Bronchial epithelial cell (primary cell): ENCODE data around the gene AJUBA. TPM values are rescaled to one million over a fixed set of nuclear protein-coding genes. Genes with fewer than 3 reads are reported as not detected.

Experiments
- DNase-seq: peaks from one replicate; pipeline ENCODE4 v3.0.0-alpha.2; 2010; ENCODE audit warnings: low read depth
- FAIRE-seq: peaks from 2 replicates; lab custom pipeline; 2011; peaks lifted over from hg19 to GRCh38; lab: Jason Lieb, UNC
- H3K27me3 ChIP-seq: 2 replicates; pipeline ENCODE4 v1.5.1; 2011; ENCODE audit warnings: low read length; ENCODE audit not compliant: control insufficient read depth, insufficient read depth
- H3K36me3 ChIP-seq: 2 replicates; pipeline ENCODE4 v1.5.1; 2011; ENCODE audit warnings: low read length; ENCODE audit not compliant: control insufficient read depth, insufficient read depth
- H3K4me3 ChIP-seq: 2 replicates; pipeline ENCODE4 v1.5.1; 2011; ENCODE audit warnings: mild to moderate bottlenecking, low read depth, low read length, control low read depth
- total RNA-seq: library from RNA; depleted of rRNA; stranded (reverse); fragments of >200 nt; gene quantifications from 2 replicates; pipeline ENCODE4 v1.2.1, GENCODE V29; 2014
- TF ChIP-seq, protein P1 (sequence below): IDR thresholded peaks from 2 replicates; pipeline ENCODE4 v1.5.1; 2011; ENCODE audit warnings: mild to moderate bottlenecking, moderate library complexity, low read length, control low read depth, inconsistent platforms; ENCODE audit not compliant: insufficient read depth, severe bottlenecking

Gene AJUBA
- total RNA-seq, 1 donor from 2014 or later = 223 TPM

DNA sequence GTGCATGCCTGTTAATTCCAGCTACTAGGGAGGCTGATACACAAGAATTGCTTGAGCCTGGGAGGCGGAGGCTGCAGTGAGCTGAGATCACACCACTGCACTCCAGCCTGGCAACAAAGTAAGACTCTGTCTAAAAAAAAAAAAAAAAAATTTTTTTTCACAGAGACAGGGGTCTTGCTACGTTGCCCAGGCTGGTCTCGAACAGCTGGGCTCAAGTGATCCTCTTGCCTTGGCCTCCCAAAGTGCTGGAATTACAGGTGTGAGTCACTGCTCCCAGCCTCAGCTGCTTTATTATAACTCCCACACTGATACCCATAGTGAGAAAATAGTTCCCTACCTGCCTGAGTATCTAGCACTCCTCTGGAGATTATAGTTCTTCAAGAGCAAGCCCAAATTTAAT, 36.7 kb downstream of the AJUBA start:
- no peak overlapping the region for H3K4me3 ChIP-seq
- DNase-seq = no peak
- H3K36me3 ChIP-seq = peaks cover 8% of the 10 kb centered on the region
- FAIRE-seq = no peak
- no peaks in the 10 kb centered on the region for H3K27me3 ChIP-seq
- TF ChIP-seq, protein P1, sequence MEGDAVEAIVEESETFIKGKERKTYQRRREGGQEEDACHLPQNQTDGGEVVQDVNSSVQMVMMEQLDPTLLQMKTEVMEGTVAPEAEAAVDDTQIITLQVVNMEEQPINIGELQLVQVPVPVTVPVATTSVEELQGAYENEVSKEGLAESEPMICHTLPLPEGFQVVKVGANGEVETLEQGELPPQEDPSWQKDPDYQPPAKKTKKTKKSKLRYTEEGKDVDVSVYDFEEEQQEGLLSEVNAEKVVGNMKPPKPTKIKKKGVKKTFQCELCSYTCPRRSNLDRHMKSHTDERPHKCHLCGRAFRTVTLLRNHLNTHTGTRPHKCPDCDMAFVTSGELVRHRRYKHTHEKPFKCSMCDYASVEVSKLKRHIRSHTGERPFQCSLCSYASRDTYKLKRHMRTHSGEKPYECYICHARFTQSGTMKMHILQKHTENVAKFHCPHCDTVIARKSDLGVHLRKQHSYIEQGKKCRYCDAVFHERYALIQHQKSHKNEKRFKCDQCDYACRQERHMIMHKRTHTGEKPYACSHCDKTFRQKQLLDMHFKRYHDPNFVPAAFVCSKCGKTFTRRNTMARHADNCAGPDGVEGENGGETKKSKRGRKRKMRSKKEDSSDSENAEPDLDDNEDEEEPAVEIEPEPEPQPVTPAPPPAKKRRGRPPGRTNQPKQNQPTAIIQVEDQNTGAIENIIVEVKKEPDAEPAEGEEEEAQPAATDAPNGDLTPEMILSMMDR = no peak

DNA sequence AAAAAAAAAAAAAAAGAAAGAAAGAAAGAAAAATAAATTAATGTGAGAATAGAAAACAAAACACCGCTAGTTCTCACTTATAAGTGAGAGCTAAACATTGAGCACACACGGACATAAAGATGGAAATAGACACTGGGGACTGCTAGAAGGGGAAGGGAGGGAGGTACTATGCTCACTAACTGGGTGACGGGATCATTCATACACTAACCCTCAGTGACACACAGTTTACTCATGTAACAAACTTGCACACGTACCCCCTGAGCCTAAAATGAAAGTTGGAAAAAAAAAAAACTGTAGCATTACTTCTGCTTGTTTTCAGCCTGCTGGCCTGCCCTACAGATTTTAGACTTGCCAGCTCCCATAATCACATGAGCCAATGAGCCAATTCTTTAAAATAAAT, 42.7 kb downstream of the AJUBA start:
- no peak overlapping the region for H3K4me3 ChIP-seq
- TF ChIP-seq, protein P1 = no peak
- FAIRE-seq (no peak), DNase-seq (peak; percentile 49)
- H3K27me3 ChIP-seq = no peaks in the 10 kb centered on the region
- H3K36me3 ChIP-seq = peaks cover 2% of the 10 kb centered on the region

DNA sequence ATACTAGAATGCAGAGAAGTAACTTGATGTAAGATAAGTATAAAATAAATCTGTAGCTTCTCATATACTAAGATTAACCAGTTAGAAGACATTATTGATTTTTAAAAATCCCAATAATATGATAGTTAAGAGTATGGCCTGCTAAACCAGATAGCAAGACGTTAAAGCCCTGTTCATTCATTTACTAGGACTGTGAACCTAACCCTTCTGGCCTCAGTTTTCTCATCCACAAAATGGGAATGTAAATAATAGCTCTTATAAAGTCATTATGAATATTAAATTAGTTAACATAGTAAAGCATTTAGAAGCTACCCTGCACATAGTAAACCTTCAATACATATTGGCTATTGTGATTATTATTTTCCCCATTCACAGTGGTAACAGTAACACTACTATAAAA, 47.2 kb downstream of the AJUBA start:
- FAIRE-seq = no peak
- no peaks in the 10 kb centered on the region for H3K36me3 ChIP-seq
- no peak for DNase-seq
- H3K27me3 ChIP-seq = no peaks in the 10 kb centered on the region
- no peak overlapping the region for H3K4me3 ChIP-seq
- TF ChIP-seq, protein P1 = no peak

DNA sequence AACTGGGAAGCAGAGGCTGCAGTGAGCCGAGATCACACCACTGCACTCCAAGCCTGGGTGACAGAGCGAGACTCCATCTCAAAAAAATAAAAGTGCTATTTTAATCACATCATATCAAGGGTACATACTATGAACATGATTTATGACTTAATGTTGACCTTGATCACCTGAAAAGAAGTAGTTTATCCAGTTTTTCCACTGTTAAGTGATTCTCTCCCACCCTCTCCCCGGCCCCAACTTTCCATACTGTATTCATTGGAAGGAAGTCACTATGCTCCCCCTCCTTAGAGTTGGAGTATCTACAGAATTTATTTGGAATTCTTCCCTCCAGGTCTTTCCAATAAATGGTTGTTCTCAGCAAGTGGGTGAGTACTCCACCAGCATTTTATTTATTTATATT, 50.2 kb downstream of the AJUBA start:
- DNase-seq = no peak
- Histone ChIP-seq H3K4me3 (no peak overlapping the region), H3K27me3 (no peaks in the 10 kb centered on the region), H3K36me3 (peaks cover 3% of the 10 kb centered on the region)
- no peak for FAIRE-seq
- TF ChIP-seq, protein P1 = no peak

GRCh38 chr14:22929961-22930364, 52.4 kb downstream of the AJUBA start:
- Histone ChIP-seq H3K36me3 (peaks cover 5% of the 10 kb centered on the region), H3K4me3 (peak overlapping the region; percentile 25), H3K27me3 (no peaks in the 10 kb centered on the region)
- FAIRE-seq (no peak), DNase-seq (no peak)
- TF ChIP-seq, protein P1 = no peak
